ENCODE measurements around the gene CACNA1C.
"Not testable (repeated sequence)": the region's sequence is repeated elsewhere in the genome, so short reads cannot be mapped to it uniquely, and the experiment has no call there.

Gene CACNA1C

DNA sequence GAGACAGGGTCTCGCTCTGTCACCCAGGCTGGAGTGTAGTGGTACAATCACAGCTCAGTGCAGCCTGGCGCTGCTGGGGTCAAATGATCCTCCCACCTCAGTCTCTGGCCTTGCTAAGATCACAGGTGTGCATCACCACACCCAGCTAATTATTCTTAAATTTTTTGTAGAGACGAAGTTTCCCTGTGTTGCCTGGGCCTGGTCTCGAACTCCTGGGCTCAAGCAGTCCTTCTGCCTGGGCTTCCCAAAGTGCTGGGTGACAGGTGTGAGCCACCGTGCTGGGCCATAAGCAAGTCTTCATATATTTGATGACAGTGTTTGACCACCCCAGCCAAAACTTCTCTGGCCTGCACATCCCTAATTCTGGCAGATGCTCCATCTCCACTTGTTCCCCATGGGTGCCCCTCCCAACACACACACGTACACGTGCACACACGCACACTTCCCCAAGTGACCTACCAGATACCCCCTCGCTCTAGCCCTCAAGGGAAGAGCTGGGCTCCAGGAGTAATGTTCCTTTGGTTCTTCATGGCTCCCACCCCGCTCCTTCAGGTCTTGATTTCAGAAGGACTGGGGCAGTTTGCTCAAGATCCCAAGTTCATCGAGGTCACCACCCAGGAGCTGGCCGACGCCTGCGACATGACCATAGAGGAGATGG, 637.7 kb downstream of the CACNA1C start:
- no peak for ATAC-seq
- no peak for DNase-seq

DNA sequence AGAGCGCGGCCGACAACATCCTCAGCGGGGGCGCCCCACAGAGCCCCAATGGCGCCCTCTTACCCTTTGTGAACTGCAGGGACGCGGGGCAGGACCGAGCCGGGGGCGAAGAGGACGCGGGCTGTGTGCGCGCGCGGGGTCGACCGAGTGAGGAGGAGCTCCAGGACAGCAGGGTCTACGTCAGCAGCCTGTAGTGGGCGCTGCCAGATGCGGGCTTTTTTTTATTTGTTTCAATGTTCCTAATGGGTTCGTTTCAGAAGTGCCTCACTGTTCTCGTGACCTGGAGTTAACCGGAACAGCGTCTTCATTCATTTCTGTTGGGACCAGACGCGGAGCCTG, 638.2 kb downstream of the CACNA1C start:
- DNase-seq, result peak; percentile 73
- peak; percentile 67 for ATAC-seq

DNA sequence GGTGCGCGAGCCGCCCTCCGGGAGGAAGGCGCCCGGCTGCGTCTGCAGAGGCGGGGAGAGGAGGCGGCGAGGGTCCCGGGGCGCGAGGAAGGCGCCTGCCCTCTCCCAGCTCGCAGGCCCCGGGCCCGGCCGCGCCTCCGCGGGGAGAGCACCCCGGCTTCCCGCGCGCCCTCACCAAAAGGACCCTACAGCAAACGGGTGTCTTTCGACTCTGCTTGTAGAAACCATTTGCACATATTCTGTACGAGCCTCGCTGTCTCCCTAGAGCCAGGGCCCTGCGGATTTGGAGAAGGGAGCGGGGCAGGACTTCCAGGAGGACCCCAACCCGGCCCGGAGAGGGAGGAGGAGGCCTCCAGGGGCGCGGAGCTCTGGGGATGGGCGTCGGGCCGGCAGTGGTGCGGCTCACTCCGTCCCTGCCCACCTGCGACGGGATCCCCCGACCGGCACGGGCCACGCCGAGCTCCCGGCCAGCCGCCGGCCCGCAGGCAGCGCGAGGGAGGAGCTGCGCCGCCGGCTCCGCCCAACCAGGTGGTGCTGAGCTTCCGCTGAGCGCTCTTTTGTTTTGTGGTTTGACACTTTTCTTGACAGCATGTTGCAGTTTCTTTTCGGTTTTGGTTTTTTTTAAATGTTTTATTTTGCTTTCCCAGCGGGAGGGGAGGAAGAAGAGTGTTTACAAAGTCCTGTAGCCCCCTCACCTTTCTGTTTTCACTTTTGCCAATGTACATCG, 638.7 kb downstream of the CACNA1C start:
- ATAC-seq (peak; percentile 75), DNase-seq (peak; percentile 62)

DNA sequence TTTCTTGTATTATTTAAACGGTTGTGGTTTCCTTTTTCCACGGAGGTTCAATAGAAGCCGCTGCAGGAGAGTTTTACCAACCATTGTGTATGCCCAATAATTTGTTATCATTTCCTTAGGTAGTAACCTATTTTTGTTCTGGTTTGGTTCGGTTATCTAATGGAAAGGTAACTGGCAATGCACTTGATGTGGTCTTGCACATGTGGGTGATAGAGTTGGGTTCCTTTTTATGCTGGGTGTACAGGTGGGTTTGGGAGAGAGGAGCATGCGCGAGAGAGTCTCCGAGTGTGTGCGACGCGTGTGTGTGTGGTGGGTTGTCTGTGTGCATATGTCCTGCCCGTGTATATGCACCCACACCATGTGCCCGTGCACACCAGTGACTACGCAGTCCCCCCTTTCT, 639.3 kb downstream of the CACNA1C start:
- peak; percentile 23 for DNase-seq
- peak; percentile 12 for ATAC-seq

DNA sequence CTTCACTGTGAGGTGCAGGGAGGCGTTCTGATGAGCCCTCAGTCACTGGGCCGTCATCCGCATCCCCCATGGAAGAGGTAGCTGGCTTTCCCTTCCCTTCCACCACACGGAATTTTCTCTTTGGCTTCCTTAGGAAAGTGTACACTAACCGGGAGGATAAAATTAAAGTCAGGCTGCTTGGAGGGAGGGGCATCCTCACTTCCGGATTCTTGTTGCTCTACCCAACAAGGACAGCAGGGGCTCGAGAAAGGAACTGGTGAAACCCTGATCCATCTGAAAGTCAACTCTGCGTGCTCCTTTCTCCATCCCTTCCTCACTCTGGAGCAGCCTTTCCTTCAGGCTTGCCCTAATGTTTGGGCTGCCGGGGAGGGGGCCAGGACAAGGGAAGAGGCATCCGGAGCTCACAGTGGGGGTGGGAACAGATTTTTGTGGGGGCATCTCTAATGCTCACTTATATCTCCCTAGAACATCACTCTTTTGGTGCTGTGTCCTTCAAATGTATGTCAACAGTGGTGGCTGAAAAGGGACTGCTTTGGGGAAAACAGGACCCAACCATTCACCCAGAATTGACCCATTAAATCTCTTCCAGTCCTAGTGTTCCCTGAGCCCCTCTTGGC, 640.6 kb downstream of the CACNA1C start:
- DNase-seq (no peak), ATAC-seq (no peak)

DNA sequence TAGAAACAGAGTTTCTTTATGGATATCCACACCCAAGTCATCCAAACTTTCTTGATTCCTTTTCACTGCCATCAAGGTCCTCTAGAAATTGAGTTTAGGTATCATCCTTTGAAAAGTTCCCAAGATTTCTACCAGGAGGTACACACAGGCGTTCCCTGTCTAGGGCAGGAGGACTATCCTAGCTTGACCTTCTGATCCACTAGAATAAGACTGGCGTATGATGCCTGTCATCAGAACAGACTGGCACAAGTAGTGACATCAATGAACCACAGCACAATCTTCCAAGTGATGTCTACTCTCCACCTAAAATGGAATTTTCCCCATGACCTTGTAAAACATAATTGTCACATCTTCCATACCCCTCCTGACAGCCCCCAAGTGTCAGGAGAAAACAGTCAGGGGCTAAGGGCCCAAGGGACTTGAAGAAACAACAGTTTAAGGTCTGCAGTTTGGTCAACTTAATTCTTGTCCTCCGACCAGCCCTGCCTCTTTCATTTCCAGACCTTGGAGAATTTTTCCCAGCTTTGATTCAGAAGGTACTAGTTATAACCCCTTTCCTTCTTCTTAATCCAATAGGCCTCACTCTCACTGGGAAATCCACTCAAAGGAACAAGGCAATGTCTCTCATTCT, 641.3 kb downstream of the CACNA1C start:
- DNase-seq (no peak), ATAC-seq (no peak)

DNA sequence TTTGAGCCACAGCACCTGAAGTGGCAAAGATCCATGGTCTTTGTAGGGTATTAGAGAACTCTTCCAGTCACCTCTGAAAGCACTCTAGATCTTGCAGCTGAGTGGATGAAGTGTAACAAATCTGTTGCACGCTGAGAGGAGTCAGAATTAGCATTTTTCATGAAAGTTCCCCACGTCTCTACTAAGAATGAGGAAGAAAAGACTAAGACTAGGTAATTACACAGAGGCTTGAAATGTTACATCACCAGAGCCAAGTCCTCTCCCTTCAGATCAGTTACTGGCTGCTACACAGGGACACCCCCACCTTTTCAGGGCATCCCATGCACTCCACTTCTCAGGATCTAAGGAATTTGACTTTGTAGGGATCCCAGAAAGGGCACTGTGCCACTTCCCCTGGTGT, 643.3 kb downstream of the CACNA1C start:
- DNase-seq, result no peak
- no peak for ATAC-seq

DNA sequence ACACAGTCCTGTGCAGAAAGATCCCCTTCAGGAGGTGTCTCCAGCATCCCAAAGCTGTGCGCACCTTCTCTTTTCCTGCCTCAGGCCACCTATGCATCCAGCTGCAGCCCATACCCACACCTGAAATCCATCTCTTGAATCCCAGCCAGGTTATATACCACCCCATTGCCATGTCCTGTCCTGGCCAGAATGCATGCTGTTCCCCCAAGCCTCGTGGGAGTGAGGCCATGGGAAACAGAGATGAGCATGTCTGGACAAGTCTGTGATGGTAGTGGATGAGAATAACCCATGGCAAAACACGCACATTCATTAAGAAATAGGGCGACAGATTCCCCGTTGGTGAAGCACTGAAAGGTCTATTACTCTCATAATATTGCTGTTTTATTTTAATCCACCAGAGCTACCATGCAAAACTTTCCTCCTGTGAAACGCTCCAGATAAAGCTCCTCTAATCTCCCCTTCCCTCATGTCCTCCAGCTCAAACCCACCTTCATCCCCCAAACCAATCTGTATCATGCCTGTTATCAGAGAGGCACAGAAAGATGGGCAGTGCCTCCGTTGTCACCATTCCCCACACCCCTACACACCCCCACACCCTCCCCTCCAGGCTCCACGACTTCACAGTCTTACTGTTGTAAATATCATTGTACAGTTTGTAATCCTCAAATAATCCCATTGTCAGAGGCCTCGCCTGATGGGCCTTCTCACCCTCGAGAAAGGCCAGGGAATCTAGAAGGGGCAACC, 644.4 kb downstream of the CACNA1C start:
- no peak for ATAC-seq
- DNase-seq, result no peak

DNA sequence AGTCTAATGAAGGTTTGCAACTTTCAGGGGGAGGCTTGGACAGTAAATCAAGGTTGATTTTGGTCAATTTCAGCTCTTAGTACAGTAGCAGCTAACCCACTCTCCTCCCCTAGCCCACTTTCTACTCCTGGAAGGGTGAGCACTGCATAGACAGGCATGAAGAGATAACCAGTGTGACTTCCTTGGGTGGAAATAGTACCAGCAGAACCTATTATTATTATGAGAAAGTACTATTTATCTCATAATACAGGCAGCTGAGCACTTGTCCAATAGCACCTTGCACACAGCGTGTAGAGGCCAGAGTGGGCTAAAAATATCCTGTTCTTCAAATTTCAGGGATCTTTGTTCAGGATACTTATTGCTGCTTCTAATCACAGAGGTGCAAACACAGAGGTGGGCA, 645.8 kb downstream of the CACNA1C start:
- ATAC-seq (no peak), DNase-seq (no peak)

DNA sequence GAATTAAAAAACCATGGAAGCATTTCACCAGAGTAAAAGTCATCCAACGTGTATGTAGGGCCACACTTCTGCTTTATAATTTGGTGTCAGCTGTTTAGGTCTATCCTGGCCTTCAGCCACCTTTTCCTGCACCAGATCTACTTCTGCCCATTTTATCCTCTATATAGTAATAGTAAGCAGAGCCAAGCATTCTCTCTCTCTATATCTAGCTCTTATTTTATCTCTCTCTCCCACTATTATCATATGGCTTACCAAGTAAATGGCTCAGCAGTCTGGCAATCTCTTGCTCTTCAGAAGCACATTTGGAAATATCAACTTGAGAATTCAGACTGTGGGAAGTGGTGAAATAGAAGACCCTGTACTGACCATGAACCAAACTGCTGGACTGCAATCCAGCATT, 657.9 kb downstream of the CACNA1C start:
- ATAC-seq, result no peak
- no peak for DNase-seq

DNA sequence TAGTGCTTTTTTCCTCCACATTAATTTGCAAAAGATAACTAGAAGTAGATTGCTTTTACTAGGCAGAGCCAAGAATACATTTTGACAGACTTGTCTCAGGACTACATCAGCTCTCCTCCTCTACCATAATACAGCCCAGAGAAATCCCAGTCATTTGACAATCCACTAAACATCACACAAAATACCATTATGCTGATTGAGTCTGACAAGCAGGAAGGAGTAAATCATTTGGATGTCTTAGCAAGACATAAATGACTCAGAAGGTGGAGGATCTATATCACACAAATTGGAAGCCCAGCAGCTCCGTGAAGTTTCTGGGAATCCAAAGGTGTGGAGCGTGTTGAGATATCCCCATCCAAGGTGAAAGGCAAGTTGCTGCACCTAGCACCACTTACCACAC, 666.6 kb downstream of the CACNA1C start:
- no peak for ATAC-seq

DNA sequence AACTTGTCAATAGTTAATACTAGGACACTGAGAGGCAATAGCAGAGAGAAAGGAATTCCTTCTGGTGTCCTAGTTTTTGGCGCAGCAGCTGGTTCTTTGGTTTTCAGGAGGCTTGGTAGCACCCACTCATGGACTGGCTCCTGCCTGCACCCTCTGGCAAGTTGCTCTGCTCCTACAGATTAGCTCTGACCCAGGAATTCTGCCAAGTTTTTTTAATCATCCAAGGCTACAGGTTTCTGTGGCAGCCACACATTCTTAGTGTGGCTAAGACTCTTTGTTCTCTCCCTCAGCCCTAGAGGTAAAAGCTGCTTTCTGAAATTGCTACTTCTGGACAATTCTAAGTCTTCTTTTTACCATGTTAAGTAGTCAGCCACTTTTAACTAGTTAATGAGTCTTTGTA, 670.0 kb downstream of the CACNA1C start:
- DNase-seq, result no peak
- ATAC-seq, result no peak

More for the DNA sequence above, 666.6 kb downstream of the CACNA1C start:
- no peak for DNase-seq

DNA sequence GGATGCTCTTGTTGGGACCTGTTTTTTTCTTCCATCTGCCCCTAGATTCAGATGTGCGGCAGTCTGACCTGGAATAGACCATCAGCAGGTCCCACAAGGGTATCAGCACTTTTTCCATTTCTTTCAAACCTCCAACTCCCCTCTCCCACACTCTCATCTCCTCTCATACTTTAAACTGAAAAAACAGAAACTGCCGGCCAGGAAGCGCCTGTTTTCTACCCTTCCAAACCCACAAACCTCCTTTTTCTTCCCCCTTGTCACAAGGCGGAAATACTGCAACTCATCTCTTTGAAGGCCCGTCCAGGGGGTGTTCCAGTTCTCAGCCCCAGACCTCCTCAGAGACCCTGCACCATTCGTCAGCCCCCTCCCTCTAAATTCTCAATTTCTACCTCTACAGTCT, 679.5 kb downstream of the CACNA1C start:
- no peak for ATAC-seq
- no peak for DNase-seq

DNA sequence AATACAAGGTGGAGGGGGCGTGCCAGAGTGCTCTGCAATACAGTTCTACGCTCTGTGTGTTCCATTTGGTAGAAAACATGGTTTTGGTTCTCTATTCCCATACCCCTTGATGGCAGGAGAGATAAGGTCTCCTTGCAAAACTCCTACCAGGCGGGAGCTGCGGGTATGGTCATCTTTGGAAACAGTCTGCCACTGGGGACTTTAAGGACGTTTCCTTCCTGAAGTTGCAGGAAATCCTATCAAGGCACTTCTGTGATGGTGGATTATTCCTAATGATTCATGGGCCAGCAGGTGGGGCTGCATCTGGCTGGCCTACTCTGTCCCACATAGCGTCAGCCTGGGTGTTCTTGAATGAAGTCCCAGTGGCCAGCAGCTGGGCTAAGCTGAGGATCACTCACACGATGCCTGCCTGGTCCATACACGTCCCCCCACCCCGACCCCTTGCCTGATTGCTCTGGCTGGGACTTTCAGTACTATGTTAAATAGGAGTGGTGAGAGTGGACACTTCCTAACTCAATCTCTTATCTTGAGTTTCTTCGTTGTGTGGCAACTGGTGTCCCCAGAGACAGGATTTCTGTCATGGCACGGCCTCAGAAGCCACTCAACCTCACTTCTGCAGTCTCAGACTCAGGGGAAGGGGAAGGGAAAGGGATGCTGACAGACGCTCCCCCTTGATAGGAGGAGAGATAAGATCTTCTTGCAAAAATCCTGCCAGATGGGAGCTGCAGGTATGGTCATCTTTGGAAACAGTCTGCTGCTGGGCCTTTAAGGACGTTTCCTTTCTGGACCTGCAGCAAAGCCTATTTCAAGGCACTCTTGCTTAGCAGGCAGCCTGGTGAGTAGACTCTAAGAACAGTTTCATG, 680.9 kb downstream of the CACNA1C start:
- no peak for DNase-seq
- ATAC-seq, result no peak

DNA sequence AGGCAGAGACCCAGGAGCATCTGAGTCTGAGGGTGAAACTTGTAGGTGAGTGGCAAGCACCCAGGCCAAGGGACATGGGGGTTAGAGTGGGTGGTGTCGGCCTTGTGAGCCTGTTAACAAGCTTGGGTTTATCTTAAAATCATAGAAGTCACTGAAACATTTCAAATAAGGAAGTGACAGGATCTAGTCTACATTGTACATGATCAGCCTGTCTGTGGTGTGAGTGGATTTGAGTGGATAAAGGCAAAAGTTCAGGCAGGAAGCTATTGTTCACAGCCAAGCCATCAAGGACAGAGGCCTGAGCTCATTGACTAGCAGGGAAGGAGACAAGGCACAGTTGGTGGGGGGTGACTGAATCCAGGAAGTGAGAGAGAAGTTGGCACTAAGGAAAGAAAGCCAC, 682.6 kb downstream of the CACNA1C start:
- ATAC-seq (no peak), DNase-seq (no peak)

DNA sequence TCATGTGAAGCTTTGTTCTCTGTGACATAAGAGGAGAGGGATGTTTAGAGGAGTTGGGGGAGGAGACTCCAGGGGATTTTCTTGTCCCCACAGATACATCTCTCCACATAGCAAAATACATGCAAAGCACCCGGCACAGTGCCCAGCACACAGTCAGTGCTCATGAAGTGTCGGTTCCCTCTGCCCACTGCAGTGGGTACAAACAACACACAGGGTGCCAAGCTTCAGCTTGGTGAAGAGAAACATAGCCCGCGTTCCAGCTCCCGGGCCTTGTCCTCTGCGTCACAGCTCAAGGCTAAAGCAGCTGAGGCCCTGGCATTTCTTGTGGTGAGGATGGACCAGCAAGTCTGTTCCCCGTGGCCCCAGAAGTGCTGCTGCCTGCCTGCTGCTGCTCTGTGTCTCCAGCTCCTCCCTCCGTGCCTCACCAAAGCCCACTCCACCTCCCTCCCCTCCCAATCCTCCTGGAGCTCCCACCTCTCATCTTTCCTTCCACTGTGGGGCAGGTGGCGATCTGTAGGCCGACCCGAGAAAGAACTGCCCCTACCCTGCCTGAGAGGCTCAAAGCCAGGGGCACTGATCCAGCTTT, 685.0 kb downstream of the CACNA1C start:
- ATAC-seq, result no peak
- DNase-seq, result no peak

DNA sequence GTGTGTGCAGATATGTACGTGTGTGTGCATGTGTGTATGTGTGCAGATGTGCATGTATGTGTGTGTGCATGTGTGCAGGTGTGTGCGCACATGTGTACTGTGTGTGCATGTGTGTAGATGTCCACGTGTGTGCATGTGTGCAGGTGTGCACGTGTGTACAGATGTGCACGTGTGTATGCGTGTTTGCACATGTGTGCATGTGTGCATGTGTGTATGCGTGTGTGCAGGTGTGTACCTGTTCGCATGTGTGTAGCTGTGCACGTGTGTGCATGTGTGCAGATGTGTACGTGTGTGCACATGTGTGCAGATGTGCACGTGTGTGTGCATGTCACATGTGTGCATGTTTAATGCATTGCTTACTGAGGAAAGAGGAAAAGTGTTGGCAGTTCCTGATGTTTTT, 686.3 kb downstream of the CACNA1C start:
- ATAC-seq, result no peak

DNA sequence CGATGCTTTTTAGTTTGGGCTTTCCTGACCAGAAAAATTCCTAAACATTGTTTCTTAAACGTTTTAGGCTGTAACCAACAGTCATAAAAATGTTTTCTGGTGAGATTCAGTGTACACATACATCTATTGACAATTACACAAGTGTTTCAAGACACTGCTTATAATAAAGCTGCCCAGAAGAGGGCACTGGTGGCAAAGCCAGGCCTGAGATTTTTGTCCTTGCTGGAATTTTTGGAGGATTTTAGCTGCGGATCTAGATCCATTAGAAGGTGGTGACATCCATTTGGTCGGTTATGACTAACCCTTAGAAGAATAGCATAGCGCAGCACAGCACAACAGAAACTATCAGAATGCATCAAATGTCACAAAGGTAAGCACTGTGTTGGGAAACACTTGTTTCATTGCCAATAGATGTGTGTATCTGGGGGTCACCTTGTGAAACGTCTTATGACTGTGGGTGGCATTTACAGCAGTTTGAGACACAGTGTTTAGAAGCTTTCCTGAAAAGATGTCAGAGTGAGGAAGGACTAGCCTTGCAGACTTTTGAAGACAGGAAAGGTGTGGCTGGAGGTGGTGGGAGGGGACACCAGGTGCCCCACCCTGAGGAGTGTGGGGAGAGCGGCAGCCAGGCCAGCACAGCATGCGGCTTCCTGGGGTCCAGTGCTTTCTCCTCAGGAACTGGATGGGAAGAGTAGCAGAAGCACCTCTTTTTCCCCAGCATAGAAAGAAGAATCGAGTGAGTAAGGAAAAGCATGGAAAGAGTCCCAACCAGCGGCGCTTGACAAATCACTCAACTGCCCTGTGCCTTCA, 687.2 kb downstream of the CACNA1C start:
- ATAC-seq (no peak), DNase-seq (no peak)

More for the DNA sequence above, 686.3 kb downstream of the CACNA1C start:
- DNase-seq, result no peak

DNA sequence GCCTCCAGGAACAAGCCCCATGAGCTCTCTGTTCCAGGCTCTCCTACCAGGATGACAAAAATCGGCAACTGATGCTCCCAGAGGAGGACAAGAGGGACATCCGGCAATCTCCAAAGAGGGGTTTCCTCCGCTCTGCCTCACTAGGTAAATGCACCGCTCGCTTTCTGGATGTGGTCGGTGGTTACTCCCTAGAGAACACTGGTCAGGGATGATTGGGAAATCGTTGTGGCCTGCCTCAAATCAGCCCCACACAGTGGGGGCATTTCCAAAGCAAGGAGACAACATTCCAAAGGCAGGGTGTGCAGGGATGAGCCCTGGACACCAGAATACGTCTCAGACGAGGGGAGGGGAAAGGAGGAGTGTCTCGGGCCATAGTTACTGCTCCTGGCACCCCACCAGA, 689.2 kb downstream of the CACNA1C start:
- not testable (repeated sequence) for ATAC-seq, DNase-seq

DNA sequence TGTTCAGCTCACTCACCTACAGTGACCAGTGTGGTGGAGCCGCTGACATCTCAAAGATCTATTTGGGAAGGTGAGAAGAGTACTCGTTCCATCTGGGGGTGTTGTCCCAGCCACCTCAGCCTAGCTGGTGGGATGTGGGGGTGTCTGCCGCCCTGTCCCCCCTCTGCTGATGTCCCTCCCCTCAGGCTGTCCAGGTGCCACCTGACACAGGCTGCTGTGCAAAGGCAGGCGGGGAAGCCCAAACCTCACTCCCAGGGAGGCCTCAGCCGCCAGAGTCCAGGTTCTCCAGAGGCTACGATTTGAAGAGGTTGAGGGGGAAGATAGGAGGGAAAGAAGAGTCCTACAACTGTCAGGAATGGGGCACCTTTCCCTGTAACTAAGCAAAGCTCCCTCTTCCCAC, 690.7 kb downstream of the CACNA1C start:
- DNase-seq (no peak), ATAC-seq (no peak)

All from stimulated activated naive CD8-positive, alpha-beta T cell treated with anti-CD3 and anti-CD28 coated beads, Interleukin-15, Interleukin-2, amounts not matched to agents 100 U/mL and 50 U/mL, for 24 hours (primary cell).